Spleen (tissue), 7 donors: ENCODE data around the gene WDR49.

ENCODE experiments used
- CTCF ChIP-seq, 11 experiments: fragments of 200-600 bp in 7 of 11; fragments of 450-650 bp in 4 of 11; sonication (generic) in 4 of 11; IDR thresholded peaks in 8 of 11; conservative IDR thresholded peaks in 3 of 11; 1 replicate in 7 of 11; 2 replicates in 4 of 11; pipeline versions ENCODE4 v1.4.0 to v1.8.0; 2016 to 2021; ENCODE audit warnings: antibody characterized with exemption in 11 of 11, inconsistent platforms in 4 of 11, mild to moderate bottlenecking in 1 of 11
- POLR2A ChIP-seq, 3 donors: fragments of 450-650 bp; IDR thresholded peaks; one replicate each; pipeline ENCODE4 v1.5.1; 2017; ENCODE audit warnings: antibody characterized with exemption in 3 of 3, mild to moderate bottlenecking in 1 of 3
- POLR2AphosphoS5 ChIP-seq, 3 donors: sonication (generic); formaldehyde crosslinking; IDR thresholded peaks; one replicate each; pipeline ENCODE4 v1.5.1; 2017; ENCODE audit warnings: antibody characterized with exemption in 3 of 3
- donor health status: DM: no; HTN: no; CAD: no; lungs with moderate emphysema.
- donor health status: DM: no; HTN: no; CAD: no.
- donor health status: DM: no; HTN: no; CAD: no.

GRCh38 chr3:167484551-167484950 is 169.2 kb downstream of the WDR49 start:
- TF ChIP-seq CTCF (IDR thresholded peaks at IDR 0.05 in 8 of 11, conservative IDR thresholded peaks at IDR 0.05 in 3 of 11) = no peak
- TF ChIP-seq POLR2AphosphoS5 (IDR thresholded peaks at IDR 0.05) = no peak
- TF ChIP-seq POLR2A (IDR thresholded peaks at IDR 0.05) = no peak
